ENCODE measurements around the gene CRIM1.
A peak's percentile ranks its signal among the peaks of the same experiment; 100 is the strongest.

The CRIM1 gene

DNA sequence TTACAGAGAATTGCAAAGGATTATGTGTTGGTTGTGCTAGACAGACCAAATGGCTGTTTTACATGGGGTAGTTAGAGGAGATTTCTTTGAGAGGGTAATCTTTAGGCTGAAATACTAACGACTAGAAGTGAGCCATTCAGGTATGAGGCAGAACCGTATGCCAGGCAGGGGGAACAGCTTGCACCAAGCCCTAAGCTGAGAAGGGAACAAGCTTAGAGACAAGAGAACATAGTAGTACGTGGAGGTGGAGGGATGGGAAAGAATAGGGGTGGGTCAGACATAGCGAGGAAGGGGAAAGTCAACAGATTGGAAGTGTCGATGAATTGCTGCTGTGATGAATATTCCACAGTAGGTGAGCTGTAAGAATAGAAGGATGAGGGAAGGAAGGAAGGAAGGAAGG, 20.0 kb upstream of the CRIM1 start:
- Histone ChIP-seq H3K4me3 (ENCODE audit: low read length) (no peak overlapping the region), H3K27me3 (ENCODE audit: control insufficient read depth, insufficient read depth, low read length) (no peaks in the 10 kb centered on the region), H3K9me3 (ENCODE audit: control insufficient read depth, low read depth, low read length) (no peaks in the 10 kb centered on the region), H3K27ac (ENCODE audit: low read length) (no peak overlapping the region), H3K36me3 (ENCODE audit: control insufficient read depth, low read depth, low read length) (no peaks in the 10 kb centered on the region), H3K9ac (ENCODE audit: low read length) (no peak overlapping the region), H3K4me1 (ENCODE audit: control insufficient read depth, low read depth, low read length) (peaks cover 7% of the 10 kb centered on the region)

DNA sequence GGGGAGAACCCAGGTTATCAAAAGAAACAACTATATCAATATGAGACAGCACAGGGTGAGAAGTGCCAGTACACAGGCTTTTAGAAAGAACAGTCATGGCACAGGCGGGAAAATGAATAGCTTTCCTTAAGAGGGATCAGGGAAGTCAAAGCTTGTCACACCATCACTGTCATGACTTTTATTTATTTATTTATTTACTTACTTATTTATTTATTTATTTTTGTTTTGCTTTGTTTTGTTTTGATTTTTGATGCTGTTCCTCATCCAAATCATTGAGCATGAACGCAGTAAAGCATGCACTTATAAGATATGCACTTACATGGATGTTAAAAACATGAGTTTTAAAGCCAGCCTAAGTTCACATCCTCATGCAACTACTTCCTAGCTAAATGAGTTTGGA, 19.3 kb upstream of the CRIM1 start:
- H3K4me1 ChIP-seq (ENCODE audit: control insufficient read depth, low read depth, low read length) = peaks cover 7% of the 10 kb centered on the region
- H3K4me3 ChIP-seq (ENCODE audit: low read length) = no peak overlapping the region
- no peak overlapping the region for H3K27ac ChIP-seq (ENCODE audit: low read length)
- no peaks in the 10 kb centered on the region for H3K36me3 ChIP-seq (ENCODE audit: control insufficient read depth, low read depth, low read length)
- H3K9ac ChIP-seq (ENCODE audit: low read length) = no peak overlapping the region
- H3K27me3 ChIP-seq (ENCODE audit: control insufficient read depth, insufficient read depth, low read length) = no peaks in the 10 kb centered on the region
- no peaks in the 10 kb centered on the region for H3K9me3 ChIP-seq (ENCODE audit: control insufficient read depth, low read depth, low read length)

DNA sequence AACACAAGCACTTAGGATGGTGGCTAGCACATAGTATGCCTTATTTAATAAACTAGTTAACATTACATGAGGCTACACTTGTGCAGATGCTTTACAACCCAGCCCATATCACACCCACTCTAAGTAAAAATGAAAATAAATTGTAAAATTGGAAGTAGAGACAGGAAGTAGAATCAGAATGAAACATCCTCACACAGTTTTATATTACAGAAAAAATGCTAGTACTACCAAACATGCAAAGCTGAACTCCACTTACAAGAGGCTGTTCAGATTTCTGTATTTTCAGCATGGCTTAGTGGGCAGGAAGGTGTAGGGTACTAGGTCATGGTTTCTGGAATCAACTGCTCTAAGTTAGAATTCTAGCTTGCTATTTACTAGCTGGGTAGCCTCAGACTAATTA, 18.2 kb upstream of the CRIM1 start:
- no peak overlapping the region for H3K9ac ChIP-seq (ENCODE audit: low read length)
- H3K27ac ChIP-seq (ENCODE audit: low read length) = no peak overlapping the region
- H3K27me3 ChIP-seq (ENCODE audit: control insufficient read depth, insufficient read depth, low read length) = no peaks in the 10 kb centered on the region
- no peak overlapping the region for H3K4me3 ChIP-seq (ENCODE audit: low read length)
- no peaks in the 10 kb centered on the region for H3K36me3 ChIP-seq (ENCODE audit: control insufficient read depth, low read depth, low read length)
- peaks cover 7% of the 10 kb centered on the region for H3K4me1 ChIP-seq (ENCODE audit: control insufficient read depth, low read depth, low read length)
- H3K9me3 ChIP-seq (ENCODE audit: control insufficient read depth, low read depth, low read length) = no peaks in the 10 kb centered on the region

DNA sequence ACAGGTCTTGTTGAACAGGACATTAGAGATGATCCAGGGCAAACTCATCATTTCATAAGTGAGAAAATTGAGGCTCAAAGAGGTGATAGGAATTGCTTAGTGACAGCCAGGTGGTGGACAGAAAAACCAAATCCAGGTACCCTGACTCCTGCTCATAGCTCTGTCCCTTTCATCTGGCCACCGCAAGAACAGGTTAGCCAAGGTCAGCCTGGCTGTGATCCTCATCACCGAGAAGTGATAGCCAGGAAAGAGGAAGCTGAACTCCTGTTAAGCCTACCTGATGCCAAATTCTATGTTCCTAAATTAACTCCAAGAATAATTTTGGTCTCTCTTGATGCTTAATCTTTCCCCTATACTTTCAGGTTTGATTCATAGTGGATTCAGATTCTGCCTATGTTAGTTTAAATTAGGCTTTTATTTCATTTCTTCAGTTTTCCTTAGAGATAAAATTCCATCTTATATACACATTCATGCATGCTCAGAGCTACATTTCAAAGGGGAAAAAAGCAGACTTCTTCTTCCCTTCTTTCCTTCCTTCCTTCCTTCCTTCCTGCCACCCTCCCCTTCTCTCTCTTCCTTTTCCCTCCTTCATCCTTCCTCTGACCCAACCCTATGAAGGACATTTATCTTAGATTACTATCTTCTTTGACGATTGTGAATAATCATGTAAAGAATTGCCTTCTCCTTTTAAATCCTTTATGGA, 17.3 kb upstream of the CRIM1 start:
- Histone ChIP-seq H3K9ac (ENCODE audit: low read length) (no peak overlapping the region), H3K4me1 (ENCODE audit: control insufficient read depth, low read depth, low read length) (peaks cover 7% of the 10 kb centered on the region), H3K36me3 (ENCODE audit: control insufficient read depth, low read depth, low read length) (no peaks in the 10 kb centered on the region), H3K27ac (ENCODE audit: low read length) (no peak overlapping the region), H3K27me3 (ENCODE audit: control insufficient read depth, insufficient read depth, low read length) (no peaks in the 10 kb centered on the region), H3K9me3 (ENCODE audit: control insufficient read depth, low read depth, low read length) (no peaks in the 10 kb centered on the region), H3K4me3 (ENCODE audit: low read length) (no peak overlapping the region)

DNA sequence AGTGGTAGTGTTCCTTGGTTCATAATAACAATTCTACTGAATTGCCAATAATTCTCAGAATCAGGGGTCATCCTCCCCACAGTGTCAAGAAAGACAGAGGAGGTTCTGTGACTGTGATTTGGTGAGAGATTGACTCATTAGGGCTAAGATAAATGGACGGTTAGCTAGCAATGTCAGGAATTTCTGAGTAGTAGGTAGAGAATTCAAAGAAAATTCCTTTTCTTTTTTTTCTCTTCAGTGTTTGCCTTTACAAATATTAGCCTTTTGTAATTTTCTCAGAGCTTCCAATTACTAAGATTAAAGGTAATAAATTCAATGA, 16.8 kb upstream of the CRIM1 start:
- Histone ChIP-seq H3K4me1 (ENCODE audit: control insufficient read depth, low read depth, low read length) (peaks cover 7% of the 10 kb centered on the region), H3K9ac (ENCODE audit: low read length) (no peak overlapping the region), H3K27ac (ENCODE audit: low read length) (no peak overlapping the region), H3K36me3 (ENCODE audit: control insufficient read depth, low read depth, low read length) (no peaks in the 10 kb centered on the region), H3K27me3 (ENCODE audit: control insufficient read depth, insufficient read depth, low read length) (no peaks in the 10 kb centered on the region), H3K4me3 (ENCODE audit: low read length) (no peak overlapping the region), H3K9me3 (ENCODE audit: control insufficient read depth, low read depth, low read length) (no peaks in the 10 kb centered on the region)

DNA sequence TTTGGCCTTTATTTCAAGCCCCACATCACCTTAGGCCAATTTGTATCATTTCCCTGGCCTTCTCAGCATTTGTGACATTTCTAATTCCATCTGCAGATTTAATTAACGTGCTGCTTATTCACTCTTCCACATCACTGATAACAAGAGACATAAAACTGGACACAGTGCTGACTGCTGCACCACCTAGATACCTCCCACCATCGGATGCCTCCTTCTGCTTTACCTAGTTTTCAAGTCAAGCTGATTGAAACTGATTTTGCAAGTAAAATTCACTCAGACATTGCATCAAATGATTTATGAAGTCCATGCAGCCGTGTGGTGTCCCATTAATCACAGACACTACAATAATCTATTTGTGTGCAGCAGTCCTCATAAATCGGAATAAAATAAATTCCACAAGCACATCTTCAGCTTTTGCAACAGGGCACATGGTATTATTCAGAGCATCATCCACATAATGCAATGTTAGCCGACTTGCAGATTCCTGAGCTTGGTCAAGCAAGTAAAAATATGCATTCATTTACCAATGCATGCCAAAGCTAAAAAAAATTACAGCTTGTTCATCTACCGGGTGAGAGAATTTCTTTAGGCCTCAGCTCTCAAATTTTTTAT, 15.9 kb upstream of the CRIM1 start:
- no peaks in the 10 kb centered on the region for H3K27me3 ChIP-seq (ENCODE audit: control insufficient read depth, insufficient read depth, low read length)
- no peaks in the 10 kb centered on the region for H3K9me3 ChIP-seq (ENCODE audit: control insufficient read depth, low read depth, low read length)
- H3K4me3 ChIP-seq (ENCODE audit: low read length) = no peak overlapping the region
- H3K27ac ChIP-seq (ENCODE audit: low read length) = no peak overlapping the region
- peaks cover 7% of the 10 kb centered on the region for H3K4me1 ChIP-seq (ENCODE audit: control insufficient read depth, low read depth, low read length)
- no peaks in the 10 kb centered on the region for H3K36me3 ChIP-seq (ENCODE audit: control insufficient read depth, low read depth, low read length)
- H3K9ac ChIP-seq (ENCODE audit: low read length) = no peak overlapping the region

DNA sequence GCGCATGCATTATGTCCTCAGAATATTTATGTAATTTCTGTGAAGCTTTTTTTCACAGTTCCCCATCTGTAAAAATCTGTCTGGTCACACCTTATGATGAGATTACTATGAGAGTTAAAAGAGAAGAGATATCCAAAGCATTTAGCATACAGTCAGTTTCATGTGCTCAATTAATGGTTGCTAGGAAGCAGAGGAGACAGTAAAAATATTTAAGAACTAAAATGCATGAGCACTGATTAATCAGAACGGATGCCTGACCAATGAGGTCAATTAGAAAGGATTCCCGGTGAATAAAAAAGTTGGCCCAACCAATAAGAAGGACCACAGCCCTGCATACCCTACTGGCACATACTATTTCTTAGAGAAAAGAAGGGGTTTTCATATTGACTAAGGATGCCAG, 12.0 kb upstream of the CRIM1 start:
- H3K4me1 ChIP-seq (ENCODE audit: control insufficient read depth, low read depth, low read length) = peaks cover 5% of the 10 kb centered on the region
- H3K27me3 ChIP-seq (ENCODE audit: control insufficient read depth, insufficient read depth, low read length) = no peaks in the 10 kb centered on the region
- H3K9me3 ChIP-seq (ENCODE audit: control insufficient read depth, low read depth, low read length) = no peaks in the 10 kb centered on the region
- H3K9ac ChIP-seq (ENCODE audit: low read length) = no peak overlapping the region
- H3K36me3 ChIP-seq (ENCODE audit: control insufficient read depth, low read depth, low read length) = no peaks in the 10 kb centered on the region
- H3K4me3 ChIP-seq (ENCODE audit: low read length) = no peak overlapping the region
- no peak overlapping the region for H3K27ac ChIP-seq (ENCODE audit: low read length)

DNA sequence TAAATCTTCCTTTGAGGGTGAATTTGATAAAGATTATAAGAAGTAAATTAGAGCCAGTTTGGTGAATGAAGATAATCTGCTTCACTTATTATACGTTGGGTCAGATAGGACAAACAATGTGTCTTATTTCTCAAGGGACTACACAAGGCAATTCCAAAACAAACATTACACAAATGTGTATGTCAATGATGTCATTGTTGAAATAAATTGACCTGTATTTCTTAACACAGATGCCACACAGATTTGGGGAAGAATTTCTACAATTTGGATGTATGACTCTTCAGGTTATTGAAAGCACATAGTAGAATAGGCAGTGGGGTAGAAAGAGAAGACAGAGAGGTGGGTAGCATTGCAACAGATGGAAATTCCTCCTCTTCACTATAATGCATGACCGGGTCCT, 6.9 kb upstream of the CRIM1 start:
- Histone ChIP-seq H3K4me1 (ENCODE audit: control insufficient read depth, low read depth, low read length) (peaks cover 9% of the 10 kb centered on the region), H3K4me3 (ENCODE audit: low read length) (no peak overlapping the region), H3K9me3 (ENCODE audit: control insufficient read depth, low read depth, low read length) (no peaks in the 10 kb centered on the region), H3K27ac (ENCODE audit: low read length) (no peak overlapping the region), H3K27me3 (ENCODE audit: control insufficient read depth, insufficient read depth, low read length) (peaks cover 6% of the 10 kb centered on the region), H3K36me3 (ENCODE audit: control insufficient read depth, low read depth, low read length) (no peaks in the 10 kb centered on the region), H3K9ac (ENCODE audit: low read length) (no peak overlapping the region)

DNA sequence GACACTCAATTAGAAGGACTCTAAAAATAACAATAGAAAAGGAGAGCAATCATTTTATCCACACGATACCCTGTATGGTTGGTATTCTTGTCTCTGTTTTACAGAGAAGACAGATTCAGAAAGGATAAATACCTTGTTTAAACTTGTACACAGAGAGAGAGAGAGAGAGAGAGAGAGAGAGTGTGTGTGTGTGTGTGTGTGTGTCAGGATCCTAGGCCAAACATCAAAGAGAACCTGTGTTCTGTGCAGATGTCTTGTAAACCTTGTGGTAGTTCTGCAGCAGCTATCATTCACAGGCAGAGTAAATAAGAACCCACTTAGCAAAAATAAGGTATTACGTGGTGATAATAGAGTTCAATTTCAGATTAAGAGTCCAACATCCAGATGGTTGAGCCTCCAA, 4.3 kb upstream of the CRIM1 start:
- Histone ChIP-seq H3K27ac (ENCODE audit: low read length) (no peak overlapping the region), H3K4me1 (ENCODE audit: control insufficient read depth, low read depth, low read length) (peaks cover 9% of the 10 kb centered on the region), H3K9me3 (ENCODE audit: control insufficient read depth, low read depth, low read length) (no peaks in the 10 kb centered on the region), H3K4me3 (ENCODE audit: low read length) (no peak overlapping the region), H3K27me3 (ENCODE audit: control insufficient read depth, insufficient read depth, low read length) (peaks cover 19% of the 10 kb centered on the region), H3K36me3 (ENCODE audit: control insufficient read depth, low read depth, low read length) (no peaks in the 10 kb centered on the region), H3K9ac (ENCODE audit: low read length) (no peak overlapping the region)

DNA sequence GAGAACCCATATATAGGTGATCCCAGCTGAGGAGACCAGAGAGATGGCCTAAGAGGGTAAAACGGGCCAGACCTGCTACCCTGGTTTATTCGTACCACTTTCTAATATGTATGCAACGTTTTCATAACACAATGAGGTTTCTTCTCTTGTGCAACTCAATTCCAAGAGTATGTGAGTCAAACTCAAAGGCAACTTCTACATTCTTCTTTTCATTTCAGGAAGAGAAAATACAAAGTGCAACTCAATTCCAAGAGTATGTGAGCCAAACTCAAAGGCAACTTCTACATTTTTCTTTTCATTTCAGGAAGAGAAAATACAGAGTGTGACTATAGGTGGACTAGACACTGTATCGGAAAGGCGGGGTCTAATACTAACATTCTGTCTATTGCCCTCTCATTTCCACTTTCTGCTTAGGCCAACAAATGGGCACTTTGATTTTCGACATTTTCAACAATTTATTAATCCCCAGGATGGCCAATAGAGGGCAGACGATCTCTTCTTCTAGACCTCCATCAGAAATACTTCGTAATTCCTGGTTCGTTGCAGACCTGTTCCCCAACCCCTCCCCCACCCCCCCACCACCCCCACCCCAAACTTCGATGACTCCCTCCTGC, 3.7 kb upstream of the CRIM1 start:
- Histone ChIP-seq H3K27me3 (ENCODE audit: control insufficient read depth, insufficient read depth, low read length) (peaks cover 19% of the 10 kb centered on the region), H3K36me3 (ENCODE audit: control insufficient read depth, low read depth, low read length) (no peaks in the 10 kb centered on the region), H3K9ac (ENCODE audit: low read length) (no peak overlapping the region), H3K9me3 (ENCODE audit: control insufficient read depth, low read depth, low read length) (no peaks in the 10 kb centered on the region), H3K27ac (ENCODE audit: low read length) (no peak overlapping the region), H3K4me1 (ENCODE audit: control insufficient read depth, low read depth, low read length) (peaks cover 9% of the 10 kb centered on the region), H3K4me3 (ENCODE audit: low read length) (no peak overlapping the region)

DNA sequence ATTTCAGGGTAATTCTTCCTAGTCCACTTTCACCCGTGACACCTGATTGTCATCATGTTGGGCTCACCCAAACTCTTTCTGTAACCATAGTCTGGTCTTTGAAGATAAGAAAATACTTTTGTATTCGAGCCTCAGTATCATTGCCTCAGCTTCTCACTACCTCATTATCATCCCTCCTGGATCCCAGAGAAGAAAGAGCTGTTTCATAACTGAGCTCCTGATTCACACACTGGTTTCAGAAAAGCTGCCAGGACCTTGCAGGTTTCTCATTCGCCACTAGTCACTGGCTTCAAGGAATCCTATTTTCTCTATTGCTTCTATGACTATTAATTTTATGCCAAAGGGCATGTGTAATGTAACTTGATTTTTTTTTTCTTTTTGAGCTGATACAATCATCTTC, 2.9 kb upstream of the CRIM1 start:
- Histone ChIP-seq H3K4me1 (ENCODE audit: control insufficient read depth, low read depth, low read length) (peaks cover 9% of the 10 kb centered on the region), H3K27ac (ENCODE audit: low read length) (no peak overlapping the region), H3K9ac (ENCODE audit: low read length) (no peak overlapping the region)

DNA sequence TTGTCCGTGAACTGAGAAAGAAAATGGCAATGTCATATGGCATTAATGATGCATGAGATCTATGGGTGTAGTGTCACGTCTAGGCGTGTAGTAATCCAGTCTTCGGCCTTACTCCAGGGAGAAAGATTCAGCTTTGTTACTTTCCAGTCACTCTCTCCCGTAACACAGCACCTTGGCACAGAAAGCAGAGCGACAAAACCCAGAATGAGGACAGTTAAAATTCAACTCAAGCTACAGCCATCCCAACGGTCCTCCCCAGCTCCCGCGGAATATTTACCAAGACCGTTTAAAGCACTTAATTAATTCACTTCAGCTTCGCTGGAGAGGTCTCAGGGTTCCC, 797 bp upstream of the CRIM1 start:
- H3K27me3 ChIP-seq (ENCODE audit: control insufficient read depth, insufficient read depth, low read length) = peaks cover 24% of the 10 kb centered on the region
- H3K36me3 ChIP-seq (ENCODE audit: control insufficient read depth, low read depth, low read length) = no peaks in the 10 kb centered on the region
- peak overlapping the region; percentile 96 for H3K4me3 ChIP-seq (ENCODE audit: low read length)
- H3K27ac ChIP-seq (ENCODE audit: low read length) = no peak overlapping the region
- H3K9ac ChIP-seq (ENCODE audit: low read length) = peak overlapping the region; percentile 47
- H3K4me1 ChIP-seq (ENCODE audit: control insufficient read depth, low read depth, low read length) = peaks cover 27% of the 10 kb centered on the region
- no peaks in the 10 kb centered on the region for H3K9me3 ChIP-seq (ENCODE audit: control insufficient read depth, low read depth, low read length)

More for the DNA sequence above, 2.9 kb upstream of the CRIM1 start:
- H3K36me3 ChIP-seq (ENCODE audit: control insufficient read depth, low read depth, low read length) = no peaks in the 10 kb centered on the region
- H3K4me3 ChIP-seq (ENCODE audit: low read length) = no peak overlapping the region
- H3K27me3 ChIP-seq (ENCODE audit: control insufficient read depth, insufficient read depth, low read length) = peaks cover 24% of the 10 kb centered on the region
- H3K9me3 ChIP-seq (ENCODE audit: control insufficient read depth, low read depth, low read length) = no peaks in the 10 kb centered on the region

All from iPS-18a (cell line).